ENCODE measurements around the gene TIGD7. TPM values are rescaled to one million over a fixed set of nuclear protein-coding genes. Genes with fewer than 3 reads are reported as not detected.
A peak's percentile ranks its signal among the peaks of the same experiment; 100 is the strongest.

Gene TIGD7
- total and polyA plus RNA-seq, 8 donors, result 1.3 to 3.6 (median 2.4) TPM

DNA sequence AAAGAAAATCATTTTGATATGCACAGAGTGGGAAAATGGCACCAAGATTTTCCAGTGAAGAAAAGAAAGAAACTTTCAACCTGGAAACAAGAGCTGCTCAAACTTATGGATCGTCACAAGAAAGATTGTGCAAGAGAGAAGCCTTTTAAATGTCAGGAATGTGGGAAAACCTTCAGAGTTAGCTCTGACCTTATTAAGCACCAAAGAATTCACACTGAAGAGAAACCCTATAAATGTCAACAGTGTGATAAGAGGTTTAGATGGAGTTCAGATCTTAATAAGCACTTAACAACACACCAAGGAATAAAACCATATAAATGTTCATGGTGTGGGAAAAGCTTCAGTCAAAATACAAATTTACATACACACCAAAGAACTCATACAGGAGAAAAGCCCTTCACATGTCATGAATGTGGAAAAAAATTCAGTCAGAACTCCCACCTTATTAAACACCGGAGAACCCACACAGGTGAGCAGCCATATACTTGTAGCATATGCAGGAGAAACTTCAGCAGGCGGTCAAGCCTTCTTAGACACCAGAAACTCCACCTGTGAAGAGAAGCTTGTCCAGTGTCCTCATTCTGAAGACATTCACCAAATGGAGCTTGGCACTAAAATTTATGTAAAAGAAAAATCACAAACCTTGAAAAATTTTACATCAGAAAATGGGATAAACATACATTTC is 12.2 kb upstream of the TIGD7 start:
- TF ChIP-seq, protein P1, sequence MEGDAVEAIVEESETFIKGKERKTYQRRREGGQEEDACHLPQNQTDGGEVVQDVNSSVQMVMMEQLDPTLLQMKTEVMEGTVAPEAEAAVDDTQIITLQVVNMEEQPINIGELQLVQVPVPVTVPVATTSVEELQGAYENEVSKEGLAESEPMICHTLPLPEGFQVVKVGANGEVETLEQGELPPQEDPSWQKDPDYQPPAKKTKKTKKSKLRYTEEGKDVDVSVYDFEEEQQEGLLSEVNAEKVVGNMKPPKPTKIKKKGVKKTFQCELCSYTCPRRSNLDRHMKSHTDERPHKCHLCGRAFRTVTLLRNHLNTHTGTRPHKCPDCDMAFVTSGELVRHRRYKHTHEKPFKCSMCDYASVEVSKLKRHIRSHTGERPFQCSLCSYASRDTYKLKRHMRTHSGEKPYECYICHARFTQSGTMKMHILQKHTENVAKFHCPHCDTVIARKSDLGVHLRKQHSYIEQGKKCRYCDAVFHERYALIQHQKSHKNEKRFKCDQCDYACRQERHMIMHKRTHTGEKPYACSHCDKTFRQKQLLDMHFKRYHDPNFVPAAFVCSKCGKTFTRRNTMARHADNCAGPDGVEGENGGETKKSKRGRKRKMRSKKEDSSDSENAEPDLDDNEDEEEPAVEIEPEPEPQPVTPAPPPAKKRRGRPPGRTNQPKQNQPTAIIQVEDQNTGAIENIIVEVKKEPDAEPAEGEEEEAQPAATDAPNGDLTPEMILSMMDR (IDR thresholded peaks at IDR 0.05), result no peak
- DNase-seq (no peak), ATAC-seq (no peak), FAIRE-seq (no peak)
- H3K4me1 ChIP-seq, result no peaks in the 10 kb centered on the region
- H3K9me3 ChIP-seq, result peaks cover 0 to 28% (median 9%) of the 10 kb centered on the region in 4 donors
- WGBS, 2 donors, result 92 to 93% methylated on average over 3 of the region's 3 CpGs
- H3K27ac ChIP-seq, result no peak overlapping the region
- intact Hi-C loops (cut with DNase I), result loop anchor here in 1 of 3 donors (10.0 kb wide), 1 partner anchor 67 kb away; no protein-coding TSS in a partner anchor
- no peak overlapping the region for H3K4me3 ChIP-seq
- no peaks in the 10 kb centered on the region for H3K27me3 ChIP-seq
- H3K36me3 ChIP-seq, result peaks cover 3 to 39% (median 10%) of the 10 kb centered on the region in 3 donors

DNA sequence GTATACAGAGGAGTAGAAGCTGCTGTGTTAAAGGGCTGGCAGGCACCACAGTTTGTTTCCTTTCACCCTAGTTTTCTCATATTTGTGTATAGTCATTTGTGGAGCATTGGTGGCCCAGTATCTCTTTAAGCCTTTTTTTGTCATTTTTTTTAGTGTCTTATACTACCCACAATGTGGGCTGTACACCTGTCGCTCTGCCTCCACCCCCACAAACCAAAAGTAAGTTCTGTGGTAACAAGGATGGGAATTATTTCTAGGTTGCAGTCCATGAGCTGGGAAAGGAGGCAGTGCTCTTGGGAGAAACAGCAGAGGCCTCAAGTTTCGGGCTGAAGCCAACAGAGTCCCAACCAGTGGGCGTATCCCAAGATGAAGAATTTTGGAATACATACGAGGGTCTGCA is 6.3 kb upstream of the TIGD7 start:
- WGBS, 2 donors, result 97 to 99% methylated on average over 4 of the region's 4 CpGs
- FAIRE-seq (no peak), DNase-seq (no peak), ATAC-seq (no peak)
- no peak overlapping the region for H3K27ac ChIP-seq
- TF ChIP-seq, protein P1 (IDR thresholded peaks at IDR 0.05), result no peak
- no peak overlapping the region for H3K4me3 ChIP-seq
- peaks cover 6 to 34% (median 9%) of the 10 kb centered on the region in 3 donors for H3K36me3 ChIP-seq
- H3K27me3 ChIP-seq, result no peaks in the 10 kb centered on the region
- H3K4me1 ChIP-seq, result no peaks in the 10 kb centered on the region
- intact Hi-C loops (cut with DNase I), result loop anchor here in 1 of 3 donors (10.0 kb wide), 1 partner anchor 73 kb away; no protein-coding TSS in a partner anchor
- peaks cover 0 to 13% (median 3%) of the 10 kb centered on the region in 4 donors for H3K9me3 ChIP-seq

DNA sequence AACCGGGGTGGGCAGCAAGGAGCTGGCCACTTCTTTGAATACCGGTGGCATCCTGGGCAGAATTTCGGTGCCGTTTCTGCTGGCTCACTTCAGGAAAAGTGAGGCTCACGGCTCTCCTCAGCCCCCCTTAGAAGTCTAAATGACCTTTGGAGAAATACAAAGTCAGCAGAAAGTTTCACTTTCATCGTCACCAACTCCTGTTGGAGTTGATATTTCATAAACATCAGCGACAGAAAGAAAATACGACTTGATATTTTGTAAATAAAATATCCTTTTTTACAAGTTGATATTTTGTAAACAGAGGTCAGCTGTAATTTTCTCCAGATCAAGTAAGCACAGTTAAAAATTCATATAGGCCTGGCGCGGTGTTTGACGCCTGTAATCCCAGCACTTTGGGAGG is 848 bp upstream of the TIGD7 start:
- peak overlapping the region; percentile 66 to 92 (median 84) for H3K27ac ChIP-seq

DNA sequence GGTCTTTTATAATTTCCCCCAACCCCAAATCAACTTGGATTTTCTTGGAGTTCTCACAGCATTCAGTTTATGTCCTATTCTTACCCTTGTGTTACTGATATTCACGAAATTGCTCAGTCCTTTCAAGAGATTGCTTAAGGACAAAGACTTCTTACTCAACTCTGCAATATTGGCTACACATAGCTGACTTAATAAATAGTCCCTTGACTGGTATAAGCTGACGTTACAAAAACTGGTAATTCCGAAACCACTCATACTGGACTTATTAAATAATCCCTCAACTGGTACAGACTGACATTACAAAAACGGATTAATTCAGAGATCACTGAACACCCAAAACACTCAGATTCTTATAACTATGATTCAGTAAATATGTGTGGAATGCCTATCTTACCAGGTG is 860 bp downstream of the TIGD7 start:
- no peak for FAIRE-seq
- TF ChIP-seq, protein P1 (IDR thresholded peaks at IDR 0.05), result no peak
- H3K9me3 ChIP-seq, result peaks cover 0 to 4% (median 1%) of the 10 kb centered on the region in 4 donors
- H3K4me3 ChIP-seq, result peak overlapping the region in 3 of 4 donors; percentile 55 to 92 (median 63)
- 72 to 78% methylated on average over 4 of the region's 4 CpGs for WGBS, 2 donors
- H3K36me3 ChIP-seq, result peaks cover 6 to 24% (median 9%) of the 10 kb centered on the region in 3 donors
- ATAC-seq, result no peak
- DNase-seq, result no peak
- no peak overlapping the region for H3K27ac ChIP-seq
- intact Hi-C loops (cut with DNase I), result no loop called here
- H3K27me3 ChIP-seq, result no peaks in the 10 kb centered on the region
- H3K4me1 ChIP-seq, result no peaks in the 10 kb centered on the region

More for the DNA sequence above, 848 bp upstream of the TIGD7 start:
- no peaks in the 10 kb centered on the region for H3K4me1 ChIP-seq
- no peaks in the 10 kb centered on the region for H3K27me3 ChIP-seq
- TF ChIP-seq, protein P1 (IDR thresholded peaks at IDR 0.05), result no peak
- H3K9me3 ChIP-seq, result peaks cover 0 to 4% (median 1%) of the 10 kb centered on the region in 4 donors
- FAIRE-seq (no peak), DNase-seq (no peak), ATAC-seq (no peak)
- peaks cover 6 to 12% (median 9%) of the 10 kb centered on the region in 3 donors for H3K36me3 ChIP-seq
- 61 to 62% methylated on average over 11 of the region's 11 CpGs for WGBS, 2 donors
- peak overlapping the region; percentile 55 to 92 (median 62) for H3K4me3 ChIP-seq
- intact Hi-C loops (cut with DNase I), result no loop called here

DNA sequence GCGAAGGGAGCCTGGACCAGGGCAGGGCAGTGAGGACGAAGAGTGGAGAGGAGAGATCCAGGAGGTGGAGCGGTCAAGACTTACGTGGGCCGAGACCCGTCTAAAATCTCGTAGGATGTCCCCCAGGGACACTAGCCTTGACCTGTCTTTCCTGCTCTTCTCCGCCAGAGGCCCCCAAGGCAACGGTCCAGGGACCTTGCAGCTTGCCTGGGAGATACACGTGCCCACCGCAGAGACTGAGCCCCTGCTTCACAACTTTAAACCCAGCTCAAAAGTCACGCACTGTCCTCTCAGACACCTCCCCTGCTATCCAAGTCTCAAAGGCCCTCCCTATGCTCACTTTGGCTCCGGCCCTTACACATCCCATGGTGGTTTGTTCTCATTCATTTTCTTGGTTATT is 9.4 kb downstream of the TIGD7 start:
- Histone ChIP-seq H3K27ac (no peak overlapping the region), H3K4me3 (no peak overlapping the region), H3K4me1 (no peaks in the 10 kb centered on the region), H3K27me3 (no peaks in the 10 kb centered on the region), H3K36me3 (peaks cover 5 to 21% (median 7%) of the 10 kb centered on the region in 3 donors), H3K9me3 (peaks cover 0 to 4% (median 2%) of the 10 kb centered on the region in 4 donors)
- ATAC-seq (no peak), FAIRE-seq (no peak), DNase-seq (no peak)
- intact Hi-C loops (cut with DNase I), result no loop called here
- WGBS, 2 donors, result 65 to 67% methylated on average over 13 of the region's 13 CpGs
- TF ChIP-seq, protein P1 (IDR thresholded peaks at IDR 0.05), result no peak

Data from pancreas (tissue), 10 donors.